GM12801 (cell line): ENCODE measurements around the gene PRKAG2.

Source experiments
- TF ChIP-seq, protein P1 (sequence below): IDR thresholded peaks from one replicate; pipeline ENCODE4 v1.5.1; 2011; ENCODE audit warnings: control low read depth; ENCODE audit not compliant: insufficient read length; ENCODE audit errors: extremely low read depth

Gene PRKAG2

DNA sequence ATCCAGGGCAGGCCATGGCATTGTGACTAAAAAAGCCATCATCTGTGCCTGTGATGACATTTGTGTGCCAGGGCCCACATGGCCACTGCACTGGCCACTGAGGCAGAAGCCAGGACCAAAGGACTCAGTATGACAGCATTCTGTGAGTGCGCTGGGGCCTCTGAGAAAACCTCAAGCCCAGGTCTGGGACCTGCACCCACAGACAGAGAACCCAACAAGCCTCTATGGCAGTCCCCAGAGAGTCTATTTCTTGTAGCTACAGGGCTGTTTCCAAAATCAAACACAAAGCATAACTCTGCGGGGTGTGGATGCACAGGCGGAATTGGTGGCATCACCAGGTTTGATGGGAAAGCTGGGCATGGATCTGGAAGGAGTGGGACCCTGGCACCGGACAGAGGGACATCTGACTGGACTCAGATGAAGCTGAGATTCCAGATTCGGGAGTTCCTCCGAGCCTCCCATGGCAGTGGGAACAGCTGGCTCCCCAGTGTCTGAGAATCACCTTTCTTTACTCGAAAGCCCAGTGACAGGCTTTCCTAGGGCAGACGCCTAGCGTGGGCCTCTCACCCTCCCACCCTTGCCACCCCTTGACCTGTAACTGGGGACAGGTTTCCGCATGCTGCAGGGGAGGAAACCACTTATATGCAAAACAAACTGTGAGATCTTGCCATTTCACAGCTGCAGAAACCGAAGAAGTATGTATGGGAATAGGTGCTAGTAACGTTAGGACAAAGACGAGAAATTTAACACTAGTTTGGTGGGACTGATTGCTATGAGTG is 286.7 kb downstream of the PRKAG2 start:
- TF ChIP-seq, protein P1, sequence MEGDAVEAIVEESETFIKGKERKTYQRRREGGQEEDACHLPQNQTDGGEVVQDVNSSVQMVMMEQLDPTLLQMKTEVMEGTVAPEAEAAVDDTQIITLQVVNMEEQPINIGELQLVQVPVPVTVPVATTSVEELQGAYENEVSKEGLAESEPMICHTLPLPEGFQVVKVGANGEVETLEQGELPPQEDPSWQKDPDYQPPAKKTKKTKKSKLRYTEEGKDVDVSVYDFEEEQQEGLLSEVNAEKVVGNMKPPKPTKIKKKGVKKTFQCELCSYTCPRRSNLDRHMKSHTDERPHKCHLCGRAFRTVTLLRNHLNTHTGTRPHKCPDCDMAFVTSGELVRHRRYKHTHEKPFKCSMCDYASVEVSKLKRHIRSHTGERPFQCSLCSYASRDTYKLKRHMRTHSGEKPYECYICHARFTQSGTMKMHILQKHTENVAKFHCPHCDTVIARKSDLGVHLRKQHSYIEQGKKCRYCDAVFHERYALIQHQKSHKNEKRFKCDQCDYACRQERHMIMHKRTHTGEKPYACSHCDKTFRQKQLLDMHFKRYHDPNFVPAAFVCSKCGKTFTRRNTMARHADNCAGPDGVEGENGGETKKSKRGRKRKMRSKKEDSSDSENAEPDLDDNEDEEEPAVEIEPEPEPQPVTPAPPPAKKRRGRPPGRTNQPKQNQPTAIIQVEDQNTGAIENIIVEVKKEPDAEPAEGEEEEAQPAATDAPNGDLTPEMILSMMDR, result no peak

DNA sequence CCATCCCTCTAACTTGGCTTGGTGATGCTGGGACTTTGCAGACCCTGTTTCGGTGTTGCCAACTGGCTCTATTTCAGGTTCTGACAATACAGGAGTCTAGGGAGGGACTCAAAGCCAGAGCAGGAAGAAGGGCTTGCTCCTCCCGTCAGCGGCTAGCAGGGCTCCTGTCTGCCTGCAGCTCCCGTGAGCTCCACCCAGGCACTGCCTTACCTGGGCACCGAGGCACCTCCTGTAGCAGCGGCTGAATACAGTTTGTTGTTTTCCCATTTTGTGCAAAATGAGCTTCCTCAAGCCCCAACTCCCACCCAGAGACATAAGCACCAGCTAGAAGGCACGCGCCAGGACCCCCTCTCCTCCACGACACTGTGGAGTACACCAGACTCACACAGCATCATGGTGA is 287.9 kb downstream of the PRKAG2 start:
- TF ChIP-seq, protein P1, result no peak

- TF ChIP-seq, protein P1, result no peak
Observed at GRCh38 chr7:151586531-151587260, 290.2 kb downstream of the PRKAG2 start.

DNA sequence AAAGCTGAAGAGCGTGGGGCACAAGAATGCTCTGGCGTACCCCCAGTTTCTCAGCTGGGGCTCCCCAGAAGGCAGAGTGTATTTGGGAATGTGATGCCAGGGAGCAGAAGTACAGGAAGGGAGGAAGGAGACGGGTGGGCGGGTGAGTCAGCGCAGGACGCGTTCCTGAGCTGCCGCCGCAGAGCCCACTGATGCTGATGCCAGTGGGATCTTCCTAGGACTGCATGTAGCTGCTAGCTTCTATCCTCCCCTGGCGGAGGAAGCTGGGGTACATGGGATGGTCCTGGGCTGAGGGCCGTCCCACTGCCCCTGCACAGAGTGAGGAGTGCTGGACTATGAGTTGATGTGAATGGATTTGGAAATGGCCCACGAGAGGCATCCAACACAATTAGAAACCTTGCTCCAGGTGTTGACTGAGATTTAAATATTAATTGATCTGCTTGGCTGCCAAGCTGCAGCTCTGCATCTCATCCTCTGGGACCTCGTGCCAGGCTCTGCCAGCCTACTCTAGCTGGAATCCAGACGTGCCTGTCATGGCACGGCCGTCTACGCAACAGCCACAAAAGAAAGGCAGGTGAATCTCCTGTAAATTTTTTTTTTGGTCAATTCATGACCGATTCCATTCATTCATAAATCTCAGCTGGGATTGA is 291.0 kb downstream of the PRKAG2 start:
- TF ChIP-seq, protein P1, result no peak

DNA sequence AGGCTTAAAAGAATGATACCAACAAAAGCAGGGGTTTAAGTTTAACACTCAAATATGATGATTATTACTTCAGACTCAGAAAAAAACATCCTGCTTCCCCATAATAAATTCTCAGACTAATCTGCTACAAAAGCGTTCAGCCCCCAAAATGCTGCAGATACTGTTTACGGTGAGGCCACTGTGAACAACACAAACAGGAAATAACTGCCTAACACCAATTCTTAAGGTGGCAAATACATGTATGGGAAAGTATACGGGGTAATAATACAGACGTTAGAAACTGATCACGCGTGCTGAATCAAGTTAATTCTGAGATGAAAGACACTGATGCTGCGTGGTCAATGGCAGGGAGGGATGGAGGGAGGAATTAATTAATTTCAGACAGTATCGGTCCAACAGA is 295.2 kb downstream of the PRKAG2 start:
- TF ChIP-seq, protein P1, result no peak

- TF ChIP-seq, protein P1, result no peak
Observed at GRCh38 chr7:151579644-151580043, 297.3 kb downstream of the PRKAG2 start.

GRCh38 chr7:151575410-151575809 is 301.5 kb downstream of the PRKAG2 start:
- TF ChIP-seq, protein P1, result no peak
